ENCODE data around the gene TSPEAR.
"Not testable (repeated sequence)": the region's sequence is repeated elsewhere in the genome, so short reads cannot be mapped to it uniquely, and the experiment has no call there.

The TSPEAR gene

GRCh38 chr21:44702111-44702972 lies 9.0 kb downstream of the TSPEAR start:
- DNase-seq (ENCODE audit: low read depth), result no peak

GRCh38 chr21:44701541-44701940 lies 9.8 kb downstream of the TSPEAR start:
- no peak for DNase-seq (ENCODE audit: low read depth)

GRCh38 chr21:44701023-44701400 lies 10.4 kb downstream of the TSPEAR start:
- no peak for DNase-seq (ENCODE audit: low read depth)

- no peak for DNase-seq (ENCODE audit: low read depth)
Observed at GRCh38 chr21:44700101-44701022, 11.0 kb downstream of the TSPEAR start.

GRCh38 chr21:44699502-44700001 lies 11.8 kb downstream of the TSPEAR start:
- no peak for DNase-seq (ENCODE audit: low read depth)

GRCh38 chr21:44697811-44698734 lies 13.3 kb downstream of the TSPEAR start:
- DNase-seq (ENCODE audit: low read depth), result no peak

GRCh38 chr21:44697172-44697810 lies 14.1 kb downstream of the TSPEAR start, which contains the start of gene KRTAP10-12:
Gene KRTAP10-12 (plus strand): TSS chr21:44697172. CDS start chr21:44697202, 30 bp downstream.
- not testable (repeated sequence) for DNase-seq (ENCODE audit: low read depth)

GRCh38 chr21:44696572-44696971 lies 14.8 kb downstream of the TSPEAR start:
- DNase-seq (ENCODE audit: low read depth), result no peak

GRCh38 chr21:44695641-44696040 lies 15.7 kb downstream of the TSPEAR start:
- DNase-seq (ENCODE audit: low read depth), result no peak

GRCh38 chr21:44695184-44695583 lies 16.2 kb downstream of the TSPEAR start:
- no peak for DNase-seq (ENCODE audit: low read depth)

GRCh38 chr21:44694776-44695175 lies 16.6 kb downstream of the TSPEAR start:
- DNase-seq (ENCODE audit: low read depth), result no peak

GRCh38 chr21:44692798-44693512 lies 18.4 kb downstream of the TSPEAR start:
- DNase-seq (ENCODE audit: low read depth), result no peak

- no peak for DNase-seq (ENCODE audit: low read depth)
Observed at GRCh38 chr21:44691686-44692085, 19.7 kb downstream of the TSPEAR start.

GRCh38 chr21:44689740-44690139 lies 21.6 kb downstream of the TSPEAR start:
- not testable (repeated sequence) for DNase-seq (ENCODE audit: low read depth)

GRCh38 chr21:44687671-44688070 lies 23.7 kb downstream of the TSPEAR start:
- DNase-seq (ENCODE audit: low read depth), result no peak

- DNase-seq (ENCODE audit: low read depth), result no peak
Observed at GRCh38 chr21:44686843-44687561, 24.4 kb downstream of the TSPEAR start.

GRCh38 chr21:44686000-44686781 lies 25.2 kb downstream of the TSPEAR start:
- no peak for DNase-seq (ENCODE audit: low read depth)

- not testable (repeated sequence) for DNase-seq (ENCODE audit: low read depth)
Observed at GRCh38 chr21:44685050-44685449, 26.3 kb downstream of the TSPEAR start.

GRCh38 chr21:44684483-44684882 lies 26.9 kb downstream of the TSPEAR start:
- DNase-seq (ENCODE audit: low read depth), result no peak

Data from activated T-cell treated with anti-CD3 and anti-CD28 coated beads for 24 hours (primary cell).